T-cell (primary cell): Measurements from ENCODE around the gene ATP2A2. TPM values are rescaled to one million over a fixed set of nuclear protein-coding genes. Genes with fewer than 3 reads are reported as not detected.

ENCODE experiments used
- ATAC-seq, 4 experiments: fragments of 200-7000 bp in 3 of 4; fragments of 150-1000 bp in 1 of 4; cut with Tn5 transposase; replicated peaks in 1 of 4; 1 replicate in 3 of 4; 2 replicates in 1 of 4; pipeline ENCODE4 v1.10.0; 2021; ENCODE audit warnings: moderate library complexity in 3 of 4, mild to moderate bottlenecking in 2 of 4, moderate number of reproducible peaks in 1 of 4
- CTCF ChIA-PET, 2 donors: fragments of 300-600 bp; sonication (Branson Sonifier 250); formaldehyde crosslinking; loops; one replicate each; lab custom pipeline; 2022; ENCODE audit warnings: antibody characterized with exemption in 2 of 2; lab: Charles Lee
- POLR2A ChIA-PET, 2 donors: fragments of 300-600 bp; sonication (Branson Sonifier 250); formaldehyde crosslinking; loops; one replicate each; lab custom pipeline; 2022; ENCODE audit warnings: antibody characterized with exemption in 2 of 2; lab: Charles Lee
- DNase-seq, 35 experiments: peaks; one replicate each; pipeline versions ENCODE4 v3.0.0 to v3.0.0-alpha.2; 2013 to 2023
- H3K27ac ChIP-seq: one replicate; pipeline ENCODE4 v1.5.1; 2013; ENCODE audit warnings: low read length
- H3K27me3 ChIP-seq, 2 experiments: replicated peaks in 1 of 2; 1 replicate in 1 of 2; 2 replicates in 1 of 2; pipeline versions ENCODE4 v1.6.1 to v1.7.0; 2013; ENCODE audit warnings: low read length in 1 of 2, mixed read lengths in 1 of 2; ENCODE audit not compliant: control insufficient read depth in 2 of 2, insufficient read depth in 2 of 2; ENCODE audit errors: extremely low read depth in 1 of 2
- H3K36me3 ChIP-seq, 2 donors: 1 replicate in 1 of 2; 2 replicates in 1 of 2; pipeline versions ENCODE4 v1.6.1 to v1.7.0; 2013; ENCODE audit warnings: low read length in 1 of 2; ENCODE audit not compliant: control insufficient read depth in 2 of 2, insufficient read depth in 1 of 2; ENCODE audit errors: extremely low read depth in 1 of 2
- H3K4me1 ChIP-seq, 2 experiments: 1 replicate in 1 of 2; 2 replicates in 1 of 2; pipeline versions ENCODE4 v1.6.1 to v1.7.0; 2013; ENCODE audit warnings: low read length in 2 of 2, mixed read lengths in 1 of 2; ENCODE audit not compliant: insufficient read depth in 2 of 2, control insufficient read depth in 1 of 2; ENCODE audit errors: extremely low read depth in 1 of 2
- H3K4me3 ChIP-seq, 2 donors: 1 replicate in 1 of 2; 2 replicates in 1 of 2; pipeline versions ENCODE4 v1.5.1 to v1.7.0; 2013; ENCODE audit warnings: mild to moderate bottlenecking in 2 of 2, low read length in 1 of 2, moderate library complexity in 1 of 2; ENCODE audit not compliant: control insufficient read depth in 1 of 2; ENCODE audit errors: extremely low read depth in 1 of 2
- H3K9me3 ChIP-seq: 2 replicates; pipeline ENCODE4 v1.7.0; 2013
- H3K27ac Mint-ChIP-seq, 2 donors: one replicate each; pipeline ENCODE4 v1.8.0; 2020 to 2021; ENCODE audit warnings: mild to moderate bottlenecking in 2 of 2, mixed read lengths in 2 of 2
- H3K27me3 Mint-ChIP-seq, 2 donors: one replicate each; pipeline ENCODE4 v1.8.0; 2021 to 2022; ENCODE audit warnings: mixed read lengths in 2 of 2
- H3K36me3 Mint-ChIP-seq: one replicate; pipeline ENCODE4 v1.8.0; 2021; ENCODE audit warnings: mixed read lengths
- H3K4me1 Mint-ChIP-seq, 3 donors: one replicate each; pipeline ENCODE4 v1.8.0; 2020 to 2022; ENCODE audit warnings: mixed read lengths in 3 of 3, mild to moderate bottlenecking in 1 of 3
- H3K4me3 Mint-ChIP-seq, 3 donors: one replicate each; pipeline ENCODE4 v1.8.0; 2020 to 2022; ENCODE audit warnings: mild to moderate bottlenecking in 3 of 3, mixed read lengths in 3 of 3, moderate library complexity in 3 of 3
- H3K9me3 Mint-ChIP-seq, 3 donors: one replicate each; pipeline ENCODE4 v1.8.0; 2020 to 2022; ENCODE audit warnings: mixed read lengths in 3 of 3
- WGBS: methylation state at CpG from one replicate; pipeline ENCODE4 v1.1.5; 2013; ENCODE audit warnings: missing lambda C conversion rate; ENCODE audit not compliant: insufficient coverage; 5-methylcytosine and 5-hydroxymethylcytosine counted together
- total RNA-seq, 35 experiments: library from RNA in 6 of 35; stranded (reverse) in 6 of 35; fragments of 120-200 nt in 1 of 35; gene quantifications; one replicate each; pipeline versions ENCODE4 v1.2.1 to v1.2.4 and lab custom pipeline; 2013 to 2026

The ATP2A2 gene
- total RNA-seq, 5 donors from 2014 or later (not counting 1 experiment from before 2014, with no cell fraction given): 82.0 to 88.2 (median 82.8) TPM

- POLR2A ChIA-PET: no interaction called here
Observed at GRCh38 chr12:110244372-110244771, 36.7 kb upstream of the ATP2A2 start.

DNA sequence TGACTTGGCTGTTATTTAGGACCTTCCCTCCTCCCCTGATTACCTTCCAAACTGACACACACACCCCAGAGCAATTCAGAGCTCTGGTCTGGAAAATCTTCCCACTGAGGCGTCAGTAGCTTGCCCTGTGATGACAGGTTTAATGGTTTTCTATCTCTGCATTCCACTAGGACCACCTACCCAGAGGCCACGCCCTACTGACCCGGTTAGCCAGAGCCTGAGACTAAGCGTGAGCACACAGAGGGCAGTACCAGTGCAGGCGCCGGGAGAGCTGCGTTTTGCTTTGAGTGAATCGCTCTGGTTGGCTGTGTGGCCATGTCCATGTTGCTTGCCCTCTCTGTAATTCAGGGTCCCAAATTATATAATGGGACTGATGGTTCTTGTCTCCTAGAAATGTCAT, 36.2 kb upstream of the ATP2A2 start:
- WGBS: 72% methylated on average over 5 of the region's 8 CpGs
- Histone ChIP-seq H3K27ac (no peak overlapping the region), H3K4me3 (no peak overlapping the region), H3K36me3 (no peaks in the 10 kb centered on the region), H3K4me1 (no peaks in the 10 kb centered on the region), H3K27me3 (peaks cover 0 to 5% of the 10 kb centered on the region in 2 experiments), H3K9me3 (no peaks in the 10 kb centered on the region)
- H3K4me1 Mint-ChIP-seq: no peaks in the 10 kb centered on the region
- ATAC-seq (no peak), DNase-seq (no peak)
- no peaks in the 10 kb centered on the region for H3K9me3 Mint-ChIP-seq
- peaks cover 3 to 4% of the 10 kb centered on the region in 2 donors for H3K27me3 Mint-ChIP-seq
- peaks cover 3% of the 10 kb centered on the region for H3K36me3 Mint-ChIP-seq
- no peak overlapping the region for H3K27ac Mint-ChIP-seq
- ChIA-PET CTCF (interaction anchor here in 1 of 2 donors (0.6 kb wide), 1 partner anchor 540 kb away, joined by 4 read pairs; no protein-coding TSS in a partner anchor), POLR2A (no interaction called here)
- no peak overlapping the region for H3K4me3 Mint-ChIP-seq

More at GRCh38 chr12:110244372-110244771, 36.7 kb upstream of the ATP2A2 start:
- Mint-ChIP-seq H3K27ac (no peak overlapping the region), H3K36me3 (peaks cover 4% of the 10 kb centered on the region), H3K27me3 (peaks cover 3 to 7% of the 10 kb centered on the region in 2 donors), H3K4me1 (no peaks in the 10 kb centered on the region), H3K4me3 (no peak overlapping the region), H3K9me3 (no peaks in the 10 kb centered on the region)
- no peaks in the 10 kb centered on the region for H3K9me3 ChIP-seq
- peaks cover 0 to 2% of the 10 kb centered on the region in 2 experiments for H3K27me3 ChIP-seq
- no peak overlapping the region for H3K4me3 ChIP-seq
- ATAC-seq (no peak), DNase-seq (no peak)
- no peak overlapping the region for H3K27ac ChIP-seq
- CTCF ChIA-PET: interaction anchor here in 1 of 2 donors (0.6 to 0.7 kb wide), 3 partner anchors 143 to 630 kb away, joined by 3 to 4 read pairs (median 3); no protein-coding TSS in a partner anchor
- no peaks in the 10 kb centered on the region for H3K4me1 ChIP-seq
- 96% methylated on average over 12 of the region's 12 CpGs for WGBS
- no peaks in the 10 kb centered on the region for H3K36me3 ChIP-seq

DNA sequence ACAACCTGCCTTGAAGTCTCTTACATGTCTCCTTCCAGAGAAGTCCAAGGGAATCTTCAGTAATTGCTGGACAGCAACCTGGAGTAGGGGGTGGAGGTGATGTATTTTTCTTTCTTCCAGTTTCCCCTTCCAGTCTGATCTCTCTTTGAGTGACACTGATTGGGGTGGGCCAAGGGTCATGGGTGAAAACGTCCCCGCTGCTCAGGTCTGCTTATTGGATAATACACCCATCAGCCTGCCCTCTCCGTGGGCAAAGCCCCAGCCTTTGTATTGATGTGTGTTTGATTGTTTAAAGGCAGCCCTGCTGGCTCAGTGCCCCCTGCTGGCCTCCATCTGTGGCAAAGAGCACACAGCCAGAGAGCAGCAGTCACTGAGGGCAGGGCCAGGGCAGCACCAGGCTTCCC, 35.7 kb upstream of the ATP2A2 start:
- H3K27ac Mint-ChIP-seq: no peak overlapping the region
- ATAC-seq: peak; percentile 63 to 72 (median 68)
- CTCF ChIA-PET: no interaction called here

DNA sequence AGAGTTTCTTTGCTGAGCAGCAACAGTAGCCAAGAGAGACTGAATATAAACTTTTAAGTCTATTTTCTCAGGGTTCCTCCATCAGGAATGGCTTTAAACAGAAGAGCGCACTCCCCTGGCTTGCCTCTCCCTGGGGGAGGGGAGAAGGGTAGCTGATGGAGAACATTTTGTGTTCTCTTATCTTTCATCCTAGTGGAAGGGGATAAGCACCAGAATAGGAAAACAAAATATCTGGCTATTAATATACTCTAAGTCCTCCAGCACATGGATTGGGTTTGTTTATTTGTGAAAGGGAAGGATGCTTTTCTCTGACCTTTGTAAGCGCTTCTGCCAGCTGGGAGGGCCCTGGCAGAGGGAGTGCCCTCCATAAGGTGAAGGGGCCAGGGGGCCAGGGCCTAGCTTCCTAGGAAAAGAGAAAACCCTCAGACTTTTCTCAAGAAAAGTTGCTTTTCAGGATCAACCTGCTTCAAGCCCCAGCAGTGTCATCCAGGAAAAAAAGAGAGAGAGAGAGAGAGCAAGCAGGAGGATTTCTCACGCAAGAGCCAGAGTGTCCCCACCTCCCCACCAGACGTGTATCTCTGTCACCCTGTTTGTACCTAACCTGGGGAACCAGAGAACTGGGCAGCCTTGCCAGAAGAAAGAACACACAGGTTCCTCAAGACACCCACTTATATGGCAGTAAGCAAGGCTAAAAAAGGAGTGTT, 34.3 kb upstream of the ATP2A2 start:
- no peak for ATAC-seq
- ChIA-PET CTCF (interaction anchor here (0.6 to 0.7 kb wide), 2 partner anchors 147 to 254 kb away, joined by 3 to 4 read pairs; no protein-coding TSS in a partner anchor), POLR2A (no interaction called here)
- H3K4me3 Mint-ChIP-seq: no peak overlapping the region
- no peaks in the 10 kb centered on the region for H3K4me1 ChIP-seq
- H3K4me3 ChIP-seq: no peak overlapping the region
- no peaks in the 10 kb centered on the region for H3K9me3 Mint-ChIP-seq
- peaks cover 0 to 3% of the 10 kb centered on the region in 2 experiments for H3K27me3 ChIP-seq
- H3K9me3 ChIP-seq: no peaks in the 10 kb centered on the region
- no peaks in the 10 kb centered on the region for H3K36me3 Mint-ChIP-seq
- no peaks in the 10 kb centered on the region for H3K36me3 ChIP-seq
- 80% methylated on average over 1 of the region's 4 CpGs for WGBS
- H3K27ac ChIP-seq: no peak overlapping the region
- H3K27me3 Mint-ChIP-seq: no peaks in the 10 kb centered on the region
- no peak for DNase-seq
- H3K27ac Mint-ChIP-seq: no peak overlapping the region
- H3K4me1 Mint-ChIP-seq: no peaks in the 10 kb centered on the region

More for the DNA sequence above, 35.7 kb upstream of the ATP2A2 start:
- no CpG with 5 or more reads among the region's 3 CpGs for WGBS
- no peaks in the 10 kb centered on the region for H3K4me1 ChIP-seq
- no peaks in the 10 kb centered on the region for H3K36me3 ChIP-seq
- peaks cover 0 to 3% of the 10 kb centered on the region in 2 experiments for H3K27me3 ChIP-seq
- Mint-ChIP-seq H3K27me3 (no peaks in the 10 kb centered on the region), H3K4me1 (no peaks in the 10 kb centered on the region), H3K4me3 (no peak overlapping the region), H3K9me3 (no peaks in the 10 kb centered on the region), H3K36me3 (no peaks in the 10 kb centered on the region)
- no peak overlapping the region for H3K4me3 ChIP-seq
- POLR2A ChIA-PET: no interaction called here
- DNase-seq: peak in 33 of 35 experiments; percentile 4 to 61 (median 33)
- no peaks in the 10 kb centered on the region for H3K9me3 ChIP-seq
- H3K27ac ChIP-seq: no peak overlapping the region

DNA sequence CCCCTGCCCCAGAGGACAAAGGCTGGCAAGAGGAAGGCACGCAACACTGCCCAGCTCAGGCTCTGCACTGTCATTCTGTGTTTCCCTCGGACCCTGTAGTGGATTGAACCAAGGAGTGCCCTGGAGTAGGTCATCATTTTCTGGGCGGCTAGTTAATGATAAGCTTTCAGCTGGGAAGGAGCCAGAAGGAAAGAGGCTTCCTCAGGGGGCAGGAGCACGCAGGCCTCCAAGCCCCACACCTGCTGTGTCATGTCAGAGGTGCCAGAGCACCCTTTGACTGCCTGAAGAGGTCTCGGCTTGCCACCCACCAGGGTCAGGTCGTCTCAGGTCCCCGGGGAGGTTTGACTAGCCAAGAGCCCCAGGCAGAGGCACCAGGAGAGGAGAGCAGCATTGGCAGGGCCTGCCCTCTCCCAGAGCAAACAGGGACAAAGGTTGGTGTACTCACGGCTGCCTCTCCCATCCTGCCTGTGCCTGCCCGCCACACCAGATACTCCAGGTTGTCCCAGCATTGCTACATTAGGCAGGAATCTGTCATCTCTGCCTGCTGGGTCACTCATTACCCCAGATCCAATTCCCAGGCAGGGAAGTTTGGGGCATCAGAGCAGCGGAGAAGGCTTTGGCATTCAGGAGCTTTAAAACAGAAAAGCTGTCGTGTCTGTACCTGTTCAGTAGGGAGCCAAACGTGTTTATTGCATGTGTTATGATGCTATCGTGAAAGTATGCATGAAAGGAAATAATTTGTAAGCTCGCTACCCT, 33.5 kb upstream of the ATP2A2 start:
- Histone ChIP-seq H3K4me3 (no peak overlapping the region), H3K4me1 (no peaks in the 10 kb centered on the region), H3K36me3 (no peaks in the 10 kb centered on the region), H3K27ac (no peak overlapping the region), H3K9me3 (no peaks in the 10 kb centered on the region), H3K27me3 (peaks cover 0 to 3% of the 10 kb centered on the region in 2 experiments)
- Mint-ChIP-seq H3K36me3 (no peaks in the 10 kb centered on the region), H3K27me3 (no peaks in the 10 kb centered on the region), H3K9me3 (no peaks in the 10 kb centered on the region), H3K4me3 (no peak overlapping the region), H3K27ac (no peak overlapping the region), H3K4me1 (no peaks in the 10 kb centered on the region)
- no peak for ATAC-seq
- no peak for DNase-seq
- 82% methylated on average over 13 of the region's 14 CpGs for WGBS
- ChIA-PET CTCF (interaction anchor here (0.6 kb wide), 2 partner anchors 254 to 1506 kb away, joined by 4 read pairs; no protein-coding TSS in a partner anchor), POLR2A (no interaction called here)

GRCh38 chr12:110248096-110248447, 33.0 kb upstream of the ATP2A2 start:
- no peak overlapping the region for H3K27ac Mint-ChIP-seq
- CTCF ChIA-PET: interaction anchor here in 1 of 2 donors (0.6 kb wide), 1 partner anchor 1507 kb away, joined by 4 read pairs; no protein-coding TSS in a partner anchor
- WGBS: 80% methylated on average over 3 of the region's 4 CpGs
- H3K9me3 ChIP-seq: no peaks in the 10 kb centered on the region
- H3K27me3 Mint-ChIP-seq: no peaks in the 10 kb centered on the region
- H3K4me1 ChIP-seq: no peaks in the 10 kb centered on the region
- peaks cover 0 to 6% of the 10 kb centered on the region in 2 experiments for H3K27me3 ChIP-seq
- DNase-seq: no peak
- H3K4me3 ChIP-seq: no peak overlapping the region
- POLR2A ChIA-PET: no interaction called here
- H3K27ac ChIP-seq: no peak overlapping the region
- H3K4me1 Mint-ChIP-seq: no peaks in the 10 kb centered on the region
- no peaks in the 10 kb centered on the region for H3K36me3 Mint-ChIP-seq
- no peaks in the 10 kb centered on the region for H3K9me3 Mint-ChIP-seq
- ATAC-seq: no peak
- no peak overlapping the region for H3K4me3 Mint-ChIP-seq
- H3K36me3 ChIP-seq: no peaks in the 10 kb centered on the region
